GM03348 (cell line): ENCODE measurements around the gene PSMD1.
A peak's percentile ranks its signal among the peaks of the same experiment; 100 is the strongest.

Source experiments
- DNase-seq: peaks from one replicate; pipeline ENCODE4 v3.0.0; 2012; ENCODE audit warnings: low spot score

Gene PSMD1

DNA sequence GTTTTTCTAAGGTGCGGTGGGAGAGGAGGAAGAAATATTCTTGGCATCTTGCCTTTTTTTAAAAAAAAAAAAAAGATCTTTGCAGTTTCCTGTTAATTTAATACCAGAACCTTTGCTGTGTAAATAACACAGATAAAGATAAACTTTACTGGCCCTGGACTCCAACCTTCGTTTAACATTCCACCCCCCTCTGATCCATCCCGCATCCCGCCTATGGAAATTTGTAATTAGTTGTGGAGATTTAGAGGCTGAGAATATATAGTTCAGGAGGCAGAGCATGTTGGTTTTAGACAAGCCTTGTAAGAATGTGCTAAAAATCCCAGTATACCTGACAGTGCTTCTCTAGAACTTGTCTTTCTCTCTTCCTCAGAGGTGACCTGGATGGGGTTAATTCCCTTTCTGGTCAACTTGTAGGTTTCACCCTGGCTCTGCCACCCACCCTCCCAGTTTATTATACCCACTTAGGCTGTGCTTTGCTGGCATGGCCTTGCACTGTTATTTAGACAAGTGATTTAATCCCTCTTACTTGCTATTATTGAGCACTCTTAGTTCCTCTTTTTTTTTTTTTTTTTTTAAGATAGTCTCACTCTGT lies 22.3 kb upstream of the PSMD1 start:
- no peak for DNase-seq

DNA sequence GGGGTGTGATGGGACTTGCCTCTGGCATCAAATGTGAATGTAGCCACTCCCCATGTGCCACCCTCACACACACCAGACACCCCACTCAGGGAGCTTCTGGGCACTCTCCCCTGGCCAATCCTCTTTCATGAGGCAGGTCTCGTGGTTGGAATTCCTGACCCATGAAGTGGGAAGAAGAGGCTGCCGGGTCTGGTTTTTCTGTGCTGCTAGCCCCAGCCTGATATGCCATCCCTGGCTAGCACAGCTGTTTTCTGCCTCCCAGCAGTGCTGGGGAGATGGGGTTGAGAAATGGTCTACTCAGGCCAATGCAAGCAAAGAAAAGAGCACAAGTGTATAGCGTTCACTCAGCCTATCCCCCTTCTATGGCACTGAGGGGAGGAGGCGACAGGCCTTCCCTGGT lies 20.5 kb upstream of the PSMD1 start:
- no peak for DNase-seq

DNA sequence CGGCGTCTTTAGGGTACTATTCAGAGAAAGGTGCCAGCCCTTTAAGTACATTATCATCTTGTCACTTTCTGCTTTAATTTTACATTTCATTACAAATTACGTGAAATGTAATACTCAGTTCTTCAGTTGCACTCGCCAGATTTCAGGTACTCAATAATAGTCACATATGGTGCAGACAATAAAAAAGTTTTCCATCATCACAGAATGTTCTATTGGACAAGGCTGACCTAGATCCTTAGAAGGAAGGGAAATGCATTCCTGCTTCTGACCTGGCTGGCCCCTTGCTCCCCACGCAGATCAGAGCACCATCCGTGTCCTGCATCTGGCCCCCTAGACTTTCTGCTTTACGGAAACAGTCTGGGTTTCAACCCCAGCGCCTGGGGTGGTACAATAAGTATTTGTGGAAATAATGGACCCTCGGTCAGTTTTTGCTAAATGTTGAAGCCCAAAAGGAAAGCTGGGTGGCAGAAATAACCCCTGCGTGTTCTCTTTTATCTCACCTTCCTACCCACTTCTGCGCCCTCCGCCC lies 20.0 kb upstream of the PSMD1 start:
- no peak for DNase-seq

DNA sequence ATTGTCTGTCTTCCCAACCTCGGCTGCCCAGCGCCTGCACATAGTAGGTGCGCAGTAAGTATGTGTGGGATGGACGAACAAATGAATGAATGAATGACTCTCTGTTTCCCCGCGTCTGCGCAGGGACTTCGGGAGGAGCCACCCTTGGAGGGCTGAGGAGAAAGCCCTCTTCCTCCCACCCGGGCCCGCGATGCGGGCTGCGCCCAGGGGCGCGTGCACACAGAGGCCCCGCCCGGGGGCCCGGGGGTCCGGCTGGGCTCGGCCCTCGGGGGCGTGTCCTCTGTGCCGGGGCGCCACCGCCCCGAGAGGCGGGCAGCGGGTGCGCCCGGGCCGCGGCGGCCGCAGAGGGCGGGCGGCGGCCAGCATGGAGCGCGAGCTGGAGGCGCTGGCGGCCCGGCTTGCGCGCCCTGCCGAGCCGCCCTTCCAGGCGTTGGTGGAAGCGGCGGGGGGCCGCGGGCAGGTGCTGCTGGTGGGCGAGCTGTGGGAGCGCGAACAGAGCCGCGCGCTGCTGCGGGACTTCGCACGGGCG lies 19.4 kb upstream of the PSMD1 start, which contains the start of gene C2orf72:
TSS of gene C2orf72 (plus strand) at position 322 of the 529 bp plus-strand sequence. CDS start at position 365, 43 bp downstream.
- DNase-seq = peak; percentile 52

DNA sequence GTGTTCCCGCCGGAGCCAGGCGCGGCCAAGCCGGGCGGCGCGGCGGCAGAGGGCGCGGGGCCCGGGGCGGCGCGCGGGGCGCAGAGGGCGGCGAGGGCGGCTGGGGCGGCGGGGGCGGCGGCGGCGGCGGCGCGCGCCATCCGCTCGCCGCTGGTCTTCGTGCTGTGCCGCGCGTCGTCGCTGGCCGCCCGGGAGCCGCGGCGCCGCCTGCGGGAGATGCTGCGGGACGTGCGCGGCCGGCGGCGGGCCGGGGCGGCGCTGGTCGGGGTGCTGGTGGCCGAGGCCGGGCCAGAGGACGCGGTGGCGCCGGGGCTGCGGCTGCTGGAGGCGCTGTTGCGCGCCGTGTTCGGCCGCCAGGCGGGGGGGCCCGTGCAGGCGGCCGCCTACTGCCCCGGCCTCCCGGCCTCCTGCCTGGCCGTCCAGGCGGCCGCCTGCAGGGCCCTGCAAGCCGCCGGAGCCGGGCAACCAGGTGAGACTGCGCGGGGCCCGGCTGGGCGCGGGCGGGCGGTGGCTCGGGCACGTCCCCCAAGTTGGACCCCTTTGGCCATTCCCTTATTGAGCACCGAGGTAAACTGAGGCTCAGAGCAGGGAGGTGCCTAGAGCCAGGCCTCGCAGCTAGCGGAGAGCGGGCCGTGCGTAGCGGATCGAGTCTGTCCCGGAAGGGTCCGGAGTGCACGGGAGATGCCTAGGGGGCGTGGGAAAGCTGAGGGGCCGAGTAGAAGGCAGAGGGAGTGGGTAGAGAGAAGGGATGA lies 18.8 kb upstream of the PSMD1 start:
- DNase-seq = peak; percentile 50

DNA sequence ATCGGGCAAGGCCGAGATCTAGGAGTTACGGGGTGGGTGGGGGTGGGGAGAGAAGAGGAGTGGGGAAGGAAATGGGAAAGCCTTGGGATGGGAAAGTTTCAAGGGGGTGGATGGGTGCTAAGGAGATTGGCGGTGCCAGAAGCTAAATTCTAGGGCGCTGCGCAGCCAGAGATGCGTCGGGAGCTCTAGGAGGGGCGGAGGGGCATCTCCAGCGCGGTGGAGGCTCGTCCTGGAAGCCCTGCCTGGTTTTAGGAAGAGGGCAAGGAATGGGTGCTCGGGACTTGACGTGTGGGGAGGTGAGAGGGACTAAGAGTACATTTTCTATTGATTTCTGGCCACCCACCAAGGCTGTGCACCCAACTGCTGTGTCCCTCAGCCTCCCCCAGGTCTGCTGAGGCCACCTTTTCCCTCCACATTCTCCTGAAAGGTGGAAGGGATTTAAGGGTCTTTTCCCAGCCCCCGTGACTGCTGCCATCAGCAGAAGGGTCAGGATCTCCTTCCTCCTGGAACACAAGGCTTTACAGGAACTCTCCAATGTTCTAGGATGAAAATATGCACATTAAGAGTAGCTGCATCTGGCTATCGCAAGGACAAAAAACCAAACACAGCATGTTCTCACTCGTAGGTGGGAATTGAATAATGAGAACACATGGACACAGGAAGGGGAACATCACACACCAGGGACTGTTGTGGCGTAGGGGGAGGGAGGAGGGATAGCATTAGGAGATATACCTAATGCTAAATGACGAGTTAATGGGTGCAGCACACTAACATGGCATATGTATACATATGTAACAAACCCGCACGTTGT lies 18.0 kb upstream of the PSMD1 start:
- DNase-seq = no peak

DNA sequence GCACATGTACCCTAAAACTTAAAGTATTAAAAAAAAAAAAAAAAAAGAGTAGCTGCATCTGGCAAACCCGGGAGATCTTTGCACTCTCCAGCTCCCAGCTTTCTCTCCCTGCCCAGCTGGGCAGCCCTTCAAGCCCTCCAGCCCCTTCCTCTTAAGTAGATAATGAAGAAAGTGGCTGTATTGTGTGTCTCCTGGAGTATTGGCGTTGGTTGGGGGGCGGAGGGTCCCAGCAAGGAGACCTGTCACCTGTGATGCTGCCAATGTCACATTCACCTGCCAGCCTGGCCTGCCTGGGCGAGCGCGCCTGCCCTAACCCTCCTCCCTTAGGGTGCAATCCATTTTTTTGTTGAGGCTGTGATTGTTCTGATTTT lies 17.4 kb upstream of the PSMD1 start:
- DNase-seq = no peak

DNA sequence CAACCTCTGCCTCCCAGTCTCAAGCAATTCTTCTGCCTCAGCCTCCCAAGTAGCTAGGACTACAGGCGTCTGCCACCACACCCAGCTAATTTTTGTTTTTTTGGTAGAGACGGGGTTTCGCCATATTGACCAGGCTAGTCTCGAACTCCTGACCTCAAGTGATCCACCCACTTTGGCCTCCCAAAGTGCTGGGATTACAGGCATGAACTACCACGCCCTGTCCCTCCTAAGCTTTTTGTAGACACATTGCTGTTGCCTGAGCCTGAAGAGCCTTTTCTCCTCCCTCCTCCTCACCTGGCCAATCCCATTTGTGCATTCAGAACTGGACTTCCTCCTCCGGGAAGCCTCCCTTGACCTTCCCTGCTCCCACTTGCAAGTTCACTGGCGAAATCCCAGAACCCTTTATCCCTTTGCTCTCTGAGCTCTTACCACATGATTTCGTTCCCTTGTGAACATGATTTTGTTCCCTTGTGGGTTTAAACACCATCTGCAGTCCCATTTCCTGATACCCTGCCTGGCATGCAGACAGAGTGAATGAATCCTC lies 16.8 kb upstream of the PSMD1 start:
- no peak for DNase-seq

DNA sequence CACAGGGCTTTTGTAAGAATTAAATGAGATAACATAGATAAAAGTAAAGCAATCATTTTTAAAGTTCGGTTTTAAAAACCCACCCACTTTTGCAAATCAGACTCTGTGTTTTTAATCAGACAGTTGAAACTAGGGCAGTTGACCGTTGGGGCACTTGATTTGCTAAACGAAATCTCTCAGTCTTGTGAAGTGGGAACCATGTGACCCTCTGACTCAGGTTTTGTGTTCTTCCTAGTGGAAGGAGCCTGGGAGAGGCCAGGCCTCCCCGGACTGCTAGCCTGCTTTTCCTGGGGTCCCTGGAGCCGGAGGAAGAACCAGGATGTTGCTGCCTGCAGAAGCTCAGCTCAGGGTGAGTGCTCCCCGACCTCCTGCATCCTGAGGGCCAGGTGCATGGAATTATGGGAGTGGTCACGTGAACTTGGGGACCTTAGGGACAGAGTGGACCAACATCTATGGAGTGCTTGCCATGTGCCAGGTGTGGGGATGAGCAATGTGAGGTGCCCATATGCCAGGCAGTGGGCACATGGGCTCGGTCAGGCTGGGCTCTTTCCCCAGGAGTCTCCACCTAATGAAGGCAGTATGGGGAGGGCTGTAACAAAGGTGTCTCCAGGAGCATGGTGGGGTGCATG lies 15.5 kb upstream of the PSMD1 start:
- no peak for DNase-seq

DNA sequence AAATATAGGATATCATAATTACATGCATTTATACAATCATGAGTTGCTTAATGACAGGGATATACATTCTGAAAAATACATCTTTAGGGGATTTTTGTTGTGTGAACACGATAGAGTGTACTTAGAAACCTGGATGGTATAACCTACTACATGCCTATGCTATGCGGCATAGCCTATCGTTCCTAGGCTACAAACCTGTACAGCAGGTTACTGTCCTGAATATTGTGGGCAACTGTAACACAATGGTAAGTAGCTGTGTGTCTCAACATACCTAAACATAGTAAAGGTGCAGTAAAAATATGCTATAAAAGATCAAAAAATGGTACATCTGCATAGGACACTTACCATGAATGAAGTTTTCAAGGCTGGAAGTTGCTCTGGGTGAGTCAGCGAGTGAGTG lies 12.9 kb upstream of the PSMD1 start:
- DNase-seq = no peak

DNA sequence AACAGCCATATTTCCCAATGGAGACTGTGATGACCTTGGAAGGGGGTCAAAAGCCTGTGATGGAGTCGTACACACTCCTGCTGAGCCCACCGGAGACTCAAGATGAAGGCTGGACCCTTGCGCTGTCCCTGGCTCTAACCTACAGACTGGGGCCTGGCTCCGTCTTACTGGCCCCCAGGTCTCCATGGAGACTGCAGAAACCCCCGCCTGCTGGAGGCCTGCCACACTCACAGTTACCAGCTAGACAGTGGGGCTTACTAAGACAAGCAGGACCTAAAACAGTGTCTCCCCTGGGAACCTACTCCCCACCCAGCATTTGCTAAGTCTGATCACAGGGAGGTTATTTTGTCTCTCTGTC lies 9.8 kb upstream of the PSMD1 start:
- no peak for DNase-seq

DNA sequence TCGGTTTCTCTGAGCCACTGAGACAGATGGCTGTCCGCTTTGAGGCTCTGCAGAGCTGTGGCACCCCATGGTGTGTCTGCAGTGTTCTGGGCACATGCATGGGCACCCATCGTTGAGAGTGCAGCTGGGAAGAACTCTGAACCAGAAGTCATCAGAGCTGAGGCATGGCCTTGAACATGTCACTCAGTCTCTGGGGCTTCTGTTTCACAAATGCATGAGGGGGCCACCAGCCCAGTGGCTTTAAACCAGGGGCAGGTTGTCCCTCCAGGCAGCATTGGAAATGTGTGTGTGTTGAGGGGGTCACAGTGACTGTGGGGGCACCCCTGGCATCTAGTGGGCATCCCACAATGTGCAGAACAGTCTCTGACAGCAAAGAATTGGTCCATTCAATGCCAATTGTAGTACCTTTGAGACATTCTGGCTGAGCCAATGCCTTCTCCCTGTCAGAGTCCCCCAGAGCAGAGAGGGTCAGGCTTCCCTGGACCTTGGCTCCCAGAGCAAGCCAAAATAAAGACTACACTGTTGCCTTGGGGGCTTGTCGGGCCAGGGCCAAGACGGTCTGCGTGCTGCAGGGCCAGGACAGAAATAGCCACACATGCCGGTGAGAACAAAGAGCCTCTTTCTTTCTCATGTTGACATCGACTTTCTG lies 9.3 kb upstream of the PSMD1 start:
- no peak for DNase-seq

DNA sequence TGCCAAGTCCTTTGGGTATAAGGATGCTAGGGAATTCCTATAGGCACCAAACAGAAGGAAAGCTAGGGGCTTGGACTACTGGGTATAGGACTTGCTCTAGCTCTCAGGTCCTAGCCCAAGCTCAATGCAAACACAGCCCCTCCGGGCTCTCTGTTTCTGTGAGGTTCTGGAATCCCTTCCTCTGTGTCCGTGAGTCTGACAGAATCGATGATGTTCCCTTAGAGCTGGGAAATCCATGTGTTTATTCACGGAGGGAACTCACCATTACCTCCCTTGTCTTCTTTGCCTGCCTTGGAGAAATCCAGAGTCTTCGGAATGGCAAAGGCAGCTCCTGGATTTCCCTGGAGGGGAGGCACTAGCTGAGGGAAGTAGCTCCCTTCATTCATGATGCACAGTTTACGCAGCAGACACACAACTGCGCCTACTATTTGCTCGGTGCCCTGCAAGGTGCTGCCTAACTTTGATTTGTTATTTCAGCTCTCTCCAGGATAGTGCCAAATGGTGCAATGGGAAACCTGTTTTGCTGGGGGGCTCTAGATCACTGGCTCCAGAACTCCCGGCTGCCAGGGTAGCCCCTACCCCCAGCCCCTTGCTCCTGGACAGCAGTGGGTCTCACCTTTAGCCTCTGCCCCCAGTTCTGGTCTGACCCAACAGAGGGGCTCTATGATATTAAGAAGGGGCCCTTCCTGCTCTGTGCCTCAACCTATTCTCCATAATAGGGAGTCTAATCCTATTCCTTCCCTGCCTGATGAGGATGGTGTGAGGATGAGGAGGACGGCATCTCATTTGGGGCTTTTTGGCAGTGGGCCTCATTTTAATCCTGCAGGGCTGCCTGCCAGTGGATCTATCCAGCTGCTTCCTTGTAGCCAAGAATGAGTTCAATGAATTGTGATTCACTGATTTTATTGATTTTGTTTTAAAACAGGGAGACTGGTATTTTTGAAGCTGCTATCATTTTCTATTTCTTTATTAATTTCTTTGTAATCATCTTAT lies 8.4 kb upstream of the PSMD1 start:
- DNase-seq = no peak

DNA sequence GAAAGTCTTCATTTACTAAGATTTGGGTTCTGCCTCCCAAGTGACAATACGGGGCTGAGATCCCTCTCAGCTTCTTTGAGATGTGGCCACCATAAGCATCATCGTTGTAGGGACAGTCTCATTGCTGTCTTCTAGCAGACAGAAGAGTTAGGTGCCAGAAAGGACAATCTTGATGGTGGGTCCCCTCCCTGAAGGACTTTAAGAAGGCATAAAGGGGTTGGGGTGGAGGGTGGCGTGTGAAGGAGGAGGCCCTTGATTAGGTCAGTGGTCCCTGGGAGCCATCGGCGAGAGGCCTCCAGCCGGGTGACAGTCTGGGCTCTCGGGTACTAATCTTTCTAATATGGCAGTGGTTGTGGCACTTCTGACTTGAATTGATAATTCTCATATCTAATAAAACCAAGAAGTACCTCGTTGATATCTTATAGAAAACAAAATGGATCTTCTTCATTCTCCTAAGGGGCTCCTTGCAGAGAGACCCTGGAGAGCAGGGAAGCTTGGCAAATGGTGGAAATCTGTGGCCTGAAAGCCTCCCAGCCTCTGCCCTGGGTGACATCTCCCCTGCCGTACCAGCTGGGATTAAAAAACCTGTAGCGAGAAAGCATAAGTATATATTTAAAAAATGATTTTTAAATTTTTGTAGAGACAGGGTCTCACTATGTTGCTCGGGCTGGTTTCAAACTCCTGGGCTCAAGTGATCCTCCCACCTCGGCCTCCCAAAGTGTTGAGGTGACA lies 7.2 kb upstream of the PSMD1 start:
- no peak for DNase-seq

DNA sequence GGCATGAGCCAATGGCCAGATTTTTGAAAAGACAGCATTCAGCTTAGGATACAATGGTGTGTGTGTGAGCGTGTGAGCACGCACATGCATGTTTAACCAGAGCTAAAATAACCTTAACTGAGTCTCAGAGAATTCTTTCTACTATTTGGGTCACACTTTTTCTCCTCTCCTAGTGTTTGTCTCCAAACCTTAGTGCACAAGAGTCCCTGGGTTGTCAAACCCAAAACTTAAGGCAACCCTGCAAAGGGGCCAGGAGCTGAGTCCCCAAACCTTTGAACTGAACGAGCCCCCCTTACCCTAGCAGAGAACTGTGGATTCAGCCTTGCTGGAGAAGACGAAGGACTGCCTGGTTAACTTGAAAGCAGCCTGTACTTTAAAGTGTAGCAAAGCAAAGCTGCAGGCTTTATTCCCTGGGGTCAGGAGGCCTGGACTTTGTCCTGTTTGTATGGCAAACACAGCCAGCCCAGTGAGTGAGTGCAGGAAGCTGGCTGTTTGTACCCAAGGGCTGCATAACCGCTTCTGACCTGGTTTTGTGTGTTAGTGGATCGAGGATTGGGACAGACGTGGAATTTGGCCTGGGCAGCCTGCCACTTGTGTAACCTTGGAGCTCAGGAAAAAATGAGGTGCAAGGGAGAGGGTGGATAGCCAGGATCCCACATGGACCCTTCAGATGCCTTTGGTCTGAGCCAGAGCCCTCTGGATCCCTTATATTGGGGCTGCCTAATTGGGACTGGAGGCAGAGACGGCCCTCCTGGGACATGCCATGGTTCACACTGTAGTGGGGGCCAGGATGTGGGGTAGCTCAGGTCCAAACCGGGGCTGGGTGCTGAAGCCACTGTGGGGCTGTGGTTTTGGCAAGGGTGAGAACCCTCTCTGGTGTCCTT lies 6.4 kb upstream of the PSMD1 start:
- no peak for DNase-seq

DNA sequence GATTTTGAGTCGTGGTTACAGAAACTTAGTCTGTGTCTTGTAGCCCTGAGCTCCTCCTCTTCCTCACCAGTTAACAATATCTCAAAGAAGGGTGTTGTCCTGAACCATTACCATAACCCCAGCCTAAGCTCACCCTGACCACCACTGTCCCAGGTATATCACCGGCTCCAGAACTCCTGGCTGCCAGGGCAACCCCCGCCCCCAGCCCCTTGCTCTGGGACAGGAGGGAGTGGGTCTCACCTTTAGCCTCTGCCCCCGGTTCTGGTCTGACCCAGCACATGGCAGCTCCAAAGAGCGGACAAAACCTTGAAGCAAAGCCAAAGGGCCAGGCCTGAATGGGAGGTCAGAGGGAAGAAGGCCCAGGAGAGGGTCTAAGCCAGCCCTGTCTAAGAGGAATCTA lies 5.6 kb upstream of the PSMD1 start:
- DNase-seq = no peak

DNA sequence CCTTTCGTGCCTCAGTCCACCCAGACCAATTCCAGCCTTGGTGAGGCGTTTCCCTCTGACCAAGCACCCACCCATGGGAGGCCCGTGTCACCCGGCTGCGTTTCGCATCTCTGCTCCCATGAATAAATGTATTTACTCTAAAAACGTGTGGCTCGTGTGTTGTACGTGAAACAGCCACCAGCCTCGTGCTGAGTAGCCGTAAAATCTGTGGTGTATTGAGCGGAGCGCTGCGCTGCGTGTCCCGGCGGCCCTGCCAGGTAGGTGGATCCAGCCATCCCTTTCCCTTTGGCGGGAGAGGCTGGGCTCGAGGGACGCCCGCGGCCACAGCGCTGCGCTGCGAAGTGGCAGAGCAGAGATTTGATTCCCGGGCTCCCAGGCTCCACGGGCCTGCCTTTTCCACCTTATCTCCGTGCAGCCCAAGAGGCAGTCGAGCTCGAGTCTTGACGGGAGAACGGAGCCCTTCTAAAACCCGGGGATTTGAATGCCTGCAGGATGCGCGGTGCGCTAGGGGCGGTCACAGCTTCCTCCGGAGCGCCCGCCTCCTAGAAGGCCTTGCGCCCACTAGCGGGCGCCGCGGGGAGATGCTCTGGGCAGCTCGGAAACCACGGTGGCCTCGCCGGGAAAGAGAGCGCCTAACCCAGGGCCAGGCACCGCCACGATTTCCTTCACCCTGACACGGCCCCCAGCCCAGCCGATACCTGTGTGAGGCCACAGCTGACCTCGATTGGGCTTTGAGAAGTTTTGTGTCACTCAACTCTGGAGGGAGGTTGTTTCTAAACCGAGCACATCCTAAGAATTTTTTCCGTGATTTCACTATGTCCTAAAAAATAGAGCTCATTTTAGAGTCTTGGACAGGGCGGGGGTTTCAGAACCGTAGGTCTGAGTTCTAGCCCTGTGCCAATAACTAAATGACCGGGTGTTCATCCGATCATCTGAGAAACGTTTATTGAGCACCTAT lies 3.9 kb upstream of the PSMD1 start:
- peak; percentile 94 for DNase-seq
